Measurements from ENCODE around the gene MAP3K12.
A peak's percentile ranks its signal among the peaks of the same experiment; 100 is the strongest.
"Not testable (repeated sequence)": the region's sequence is repeated elsewhere in the genome, so short reads cannot be mapped to it uniquely, and the experiment has no call there.

Gene MAP3K12, protein sequence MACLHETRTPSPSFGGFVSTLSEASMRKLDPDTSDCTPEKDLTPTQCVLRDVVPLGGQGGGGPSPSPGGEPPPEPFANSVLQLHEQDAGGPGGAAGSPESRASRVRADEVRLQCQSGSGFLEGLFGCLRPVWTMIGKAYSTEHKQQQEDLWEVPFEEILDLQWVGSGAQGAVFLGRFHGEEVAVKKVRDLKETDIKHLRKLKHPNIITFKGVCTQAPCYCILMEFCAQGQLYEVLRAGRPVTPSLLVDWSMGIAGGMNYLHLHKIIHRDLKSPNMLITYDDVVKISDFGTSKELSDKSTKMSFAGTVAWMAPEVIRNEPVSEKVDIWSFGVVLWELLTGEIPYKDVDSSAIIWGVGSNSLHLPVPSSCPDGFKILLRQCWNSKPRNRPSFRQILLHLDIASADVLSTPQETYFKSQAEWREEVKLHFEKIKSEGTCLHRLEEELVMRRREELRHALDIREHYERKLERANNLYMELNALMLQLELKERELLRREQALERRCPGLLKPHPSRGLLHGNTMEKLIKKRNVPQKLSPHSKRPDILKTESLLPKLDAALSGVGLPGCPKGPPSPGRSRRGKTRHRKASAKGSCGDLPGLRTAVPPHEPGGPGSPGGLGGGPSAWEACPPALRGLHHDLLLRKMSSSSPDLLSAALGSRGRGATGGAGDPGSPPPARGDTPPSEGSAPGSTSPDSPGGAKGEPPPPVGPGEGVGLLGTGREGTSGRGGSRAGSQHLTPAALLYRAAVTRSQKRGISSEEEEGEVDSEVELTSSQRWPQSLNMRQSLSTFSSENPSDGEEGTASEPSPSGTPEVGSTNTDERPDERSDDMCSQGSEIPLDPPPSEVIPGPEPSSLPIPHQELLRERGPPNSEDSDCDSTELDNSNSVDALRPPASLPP

GRCh38 chr12:53499266-53500141 is at the start of gene MAP3K12:
Gene MAP3K12, minus strand, starts transcription at chr12:53499458. Its CDS starts 12,067 bp downstream, at chr12:53487391.
- Histone ChIP-seq H3K9me3 (ENCODE audit: control insufficient read depth in 1 of 2, low read length in 2 of 2) (no peaks in the 10 kb centered on the region), H3K4me1 (ENCODE audit: control insufficient read depth in 1 of 2, insufficient read depth in 2 of 2, low read length in 2 of 2) (peaks cover 21 to 35% of the 10 kb centered on the region in 2 donors), H3K36me3 (ENCODE audit: control insufficient read depth in 1 of 2, insufficient read depth in 2 of 2, low read length in 2 of 2) (peaks cover 0 to 3% of the 10 kb centered on the region in 2 donors), H3K27me3 (ENCODE audit: low read depth, low read length) (no peaks in the 10 kb centered on the region), H3K27ac (ENCODE audit: low read length) (peak within 1 kb of the TSS; percentile 100), H3K4me3 (ENCODE audit: low read depth in 1 of 2, low read length in 2 of 2) (peak within 1 kb of the TSS; percentile 63 to 92)

GRCh38 chr12:53548354-53548753 is 49.1 kb upstream of the MAP3K12 start:
- H3K27me3 ChIP-seq (ENCODE audit: low read depth, low read length); H3K4me3 ChIP-seq (ENCODE audit: low read depth in 1 of 2, low read length in 2 of 2); H3K27ac ChIP-seq (ENCODE audit: low read length); H3K9me3 ChIP-seq (ENCODE audit: control insufficient read depth in 1 of 2, low read length in 2 of 2): not testable (repeated sequence)
- peaks cover 5 to 18% of the 10 kb centered on the region in 2 donors for H3K36me3 ChIP-seq (ENCODE audit: control insufficient read depth in 1 of 2, insufficient read depth in 2 of 2, low read length in 2 of 2)
- peaks cover 8 to 33% of the 10 kb centered on the region in 2 donors for H3K4me1 ChIP-seq (ENCODE audit: control insufficient read depth in 1 of 2, insufficient read depth in 2 of 2, low read length in 2 of 2)

DNA sequence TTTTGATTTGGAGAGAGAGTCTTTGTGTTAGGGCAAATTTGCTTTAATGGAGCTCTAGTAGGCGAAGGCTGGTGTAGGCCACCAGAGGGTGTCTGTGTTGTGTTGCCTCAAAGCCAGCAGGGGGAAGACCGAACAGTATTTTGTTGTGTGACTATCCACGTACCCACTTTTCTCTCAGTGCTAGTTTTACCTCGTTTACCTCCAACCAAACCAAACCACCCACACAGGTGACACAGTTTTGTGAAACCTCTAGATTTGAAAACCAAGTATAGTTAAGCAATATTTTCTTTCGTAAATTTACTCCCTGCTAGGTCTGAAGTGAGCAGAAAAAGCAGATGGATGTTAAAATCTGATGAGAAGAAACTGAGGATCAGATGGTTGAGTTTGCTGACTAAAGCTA is 44.3 kb upstream of the MAP3K12 start:
- Histone ChIP-seq H3K27ac (ENCODE audit: low read length) (peak overlapping the region; percentile 78), H3K9me3 (ENCODE audit: control insufficient read depth in 1 of 2, low read length in 2 of 2) (no peaks in the 10 kb centered on the region), H3K36me3 (ENCODE audit: control insufficient read depth in 1 of 2, insufficient read depth in 2 of 2, low read length in 2 of 2) (peaks cover 13 to 35% of the 10 kb centered on the region in 2 donors), H3K4me3 (ENCODE audit: low read depth in 1 of 2, low read length in 2 of 2) (no peak overlapping the region), H3K4me1 (ENCODE audit: control insufficient read depth in 1 of 2, insufficient read depth in 2 of 2, low read length in 2 of 2) (peaks cover 16 to 19% of the 10 kb centered on the region in 2 donors), H3K27me3 (ENCODE audit: low read depth, low read length) (no peaks in the 10 kb centered on the region)

DNA sequence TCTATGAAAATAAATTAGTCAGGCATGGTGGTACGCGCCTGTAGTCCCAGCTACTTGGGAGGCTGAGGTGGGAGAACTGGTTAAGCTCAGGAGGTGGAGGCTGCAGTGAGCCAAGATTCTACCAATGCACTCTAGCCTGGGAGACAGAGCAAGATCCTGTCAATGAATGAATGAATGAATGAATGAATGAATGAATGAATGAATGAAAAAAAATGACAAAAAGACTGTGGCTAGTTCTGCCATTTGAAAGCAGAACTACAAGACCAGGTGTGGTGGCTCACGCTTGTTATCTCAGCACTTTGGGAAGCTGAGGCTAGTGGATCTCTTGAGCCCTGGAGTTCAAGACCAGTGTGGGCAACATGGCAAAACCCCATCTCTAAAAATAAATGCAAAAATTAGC is 40.3 kb upstream of the MAP3K12 start:
- Histone ChIP-seq H3K36me3 (ENCODE audit: control insufficient read depth in 1 of 2, insufficient read depth in 2 of 2, low read length in 2 of 2) (peaks cover 35 to 63% of the 10 kb centered on the region in 2 donors), H3K9me3 (ENCODE audit: control insufficient read depth in 1 of 2, low read length in 2 of 2) (no peaks in the 10 kb centered on the region), H3K27ac (ENCODE audit: low read length) (no peak overlapping the region), H3K27me3 (ENCODE audit: low read depth, low read length) (no peaks in the 10 kb centered on the region), H3K4me3 (ENCODE audit: low read depth in 1 of 2, low read length in 2 of 2) (no peak overlapping the region), H3K4me1 (ENCODE audit: control insufficient read depth in 1 of 2, insufficient read depth in 2 of 2, low read length in 2 of 2) (peaks cover 13 to 16% of the 10 kb centered on the region in 2 donors)

- H3K4me1 ChIP-seq (ENCODE audit: control insufficient read depth in 1 of 2, insufficient read depth in 2 of 2, low read length in 2 of 2), result peaks cover 1 to 11% of the 10 kb centered on the region in 2 donors
- H3K4me3 ChIP-seq (ENCODE audit: low read depth in 1 of 2, low read length in 2 of 2), result no peak overlapping the region
- H3K27me3 ChIP-seq (ENCODE audit: low read depth, low read length), result no peaks in the 10 kb centered on the region
- peaks cover 44 to 75% of the 10 kb centered on the region in 2 donors for H3K36me3 ChIP-seq (ENCODE audit: control insufficient read depth in 1 of 2, insufficient read depth in 2 of 2, low read length in 2 of 2)
- no peaks in the 10 kb centered on the region for H3K9me3 ChIP-seq (ENCODE audit: control insufficient read depth in 1 of 2, low read length in 2 of 2)
- H3K27ac ChIP-seq (ENCODE audit: low read length), result peak overlapping the region; percentile 53
These were observed 39.0 kb upstream of the MAP3K12 start for GRCh38 chr12:53538209-53538689.

DNA sequence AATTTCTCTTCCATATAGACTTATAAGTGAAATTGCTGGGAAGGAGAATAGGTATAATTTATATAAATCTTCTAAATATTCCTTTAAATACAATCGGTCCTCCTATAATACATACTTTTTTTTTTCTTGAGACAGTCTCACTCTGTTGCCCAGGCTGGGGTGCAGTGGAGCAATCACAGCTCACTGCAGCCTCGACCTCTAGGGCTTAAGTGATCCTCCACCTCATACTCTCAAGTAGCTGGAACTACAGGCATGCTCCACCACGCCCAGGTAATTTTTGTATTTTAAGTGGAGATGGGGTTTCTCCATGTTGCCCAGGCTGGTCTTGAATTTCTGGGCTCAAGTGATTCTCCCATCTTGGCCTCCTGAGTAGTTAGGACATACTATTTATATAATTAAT is 37.7 kb upstream of the MAP3K12 start:
- Histone ChIP-seq H3K27ac (ENCODE audit: low read length) (no peak overlapping the region), H3K4me1 (ENCODE audit: control insufficient read depth in 1 of 2, insufficient read depth in 2 of 2, low read length in 2 of 2) (peaks cover 0 to 11% of the 10 kb centered on the region in 2 donors), H3K27me3 (ENCODE audit: low read depth, low read length) (no peaks in the 10 kb centered on the region), H3K4me3 (ENCODE audit: low read depth in 1 of 2, low read length in 2 of 2) (no peak overlapping the region), H3K9me3 (ENCODE audit: control insufficient read depth in 1 of 2, low read length in 2 of 2) (no peaks in the 10 kb centered on the region), H3K36me3 (ENCODE audit: control insufficient read depth in 1 of 2, insufficient read depth in 2 of 2, low read length in 2 of 2) (peaks cover 53 to 84% of the 10 kb centered on the region in 2 donors)

DNA sequence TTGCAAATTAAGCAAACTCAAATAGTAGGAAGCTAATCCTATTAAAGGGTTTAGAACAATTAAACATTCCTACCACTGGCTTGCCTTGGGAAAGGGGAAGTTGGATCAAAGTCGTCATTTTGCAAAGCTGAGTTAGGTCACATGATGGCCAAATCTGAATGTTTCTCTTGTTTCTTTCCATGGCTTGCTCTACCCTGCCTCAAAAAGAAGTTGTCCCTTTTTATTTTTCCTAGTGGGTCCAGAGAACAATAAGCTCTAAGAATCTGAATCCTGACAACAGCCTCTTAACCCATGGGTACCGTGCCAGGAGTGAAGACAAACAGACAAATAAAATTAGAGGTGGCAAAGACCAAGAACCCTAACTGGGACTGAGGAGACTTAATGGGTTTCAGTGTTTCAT is 34.2 kb upstream of the MAP3K12 start:
- Histone ChIP-seq H3K9me3 (ENCODE audit: control insufficient read depth in 1 of 2, low read length in 2 of 2) (no peaks in the 10 kb centered on the region), H3K27ac (ENCODE audit: low read length) (no peak overlapping the region), H3K4me1 (ENCODE audit: control insufficient read depth in 1 of 2, insufficient read depth in 2 of 2, low read length in 2 of 2) (peaks cover 0 to 3% of the 10 kb centered on the region in 2 donors), H3K4me3 (ENCODE audit: low read depth in 1 of 2, low read length in 2 of 2) (no peak overlapping the region), H3K36me3 (ENCODE audit: control insufficient read depth in 1 of 2, insufficient read depth in 2 of 2, low read length in 2 of 2) (peaks cover 56 to 81% of the 10 kb centered on the region in 2 donors), H3K27me3 (ENCODE audit: low read depth, low read length) (no peaks in the 10 kb centered on the region)

DNA sequence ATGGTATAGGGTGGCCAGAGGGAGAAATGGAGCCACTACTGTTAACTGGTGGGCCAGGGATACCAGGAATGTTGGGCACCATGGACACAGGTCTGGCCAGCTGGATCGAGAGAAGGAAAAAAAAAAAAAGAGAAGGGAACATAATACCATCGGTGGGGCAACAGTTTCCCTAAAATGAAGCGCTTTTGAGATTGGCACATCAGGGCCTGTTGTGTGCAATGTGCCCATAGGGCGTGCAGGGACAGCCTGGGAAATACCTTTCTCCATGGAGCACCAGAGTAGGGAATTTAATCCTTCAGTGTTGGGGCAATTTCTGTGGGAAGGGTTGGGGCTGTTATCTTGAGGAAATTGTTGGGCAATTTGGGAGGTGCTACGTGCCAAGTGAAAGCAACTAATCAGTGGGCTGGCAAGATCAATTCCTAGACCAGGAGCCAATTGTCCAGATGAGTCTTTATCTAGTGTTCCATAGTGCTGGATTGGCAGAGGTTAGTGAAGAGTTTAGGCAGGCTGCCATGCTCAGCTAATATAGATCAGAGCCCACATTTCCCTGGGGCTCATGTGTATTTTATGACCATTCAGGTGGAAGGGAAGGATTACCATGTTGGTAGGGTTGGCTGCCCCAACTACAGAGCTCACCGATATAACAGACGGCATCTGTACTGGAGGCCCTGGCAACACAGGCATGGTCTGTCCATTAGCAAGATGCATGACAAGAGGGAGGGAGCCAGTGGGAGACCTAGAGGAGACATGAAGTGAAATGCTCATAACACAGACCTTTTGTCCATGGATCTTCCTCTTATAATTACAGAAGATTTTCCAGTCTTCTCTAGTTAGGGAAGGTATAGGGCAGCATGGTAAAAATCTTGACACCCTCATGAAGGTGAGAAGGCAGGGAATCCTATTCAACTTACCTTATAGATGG is 33.5 kb upstream of the MAP3K12 start:
- Histone ChIP-seq H3K27ac (ENCODE audit: low read length) (no peak overlapping the region), H3K27me3 (ENCODE audit: low read depth, low read length) (no peaks in the 10 kb centered on the region), H3K9me3 (ENCODE audit: control insufficient read depth in 1 of 2, low read length in 2 of 2) (no peaks in the 10 kb centered on the region), H3K4me1 (ENCODE audit: control insufficient read depth in 1 of 2, insufficient read depth in 2 of 2, low read length in 2 of 2) (no peaks in the 10 kb centered on the region), H3K4me3 (ENCODE audit: low read depth in 1 of 2, low read length in 2 of 2) (no peak overlapping the region), H3K36me3 (ENCODE audit: control insufficient read depth in 1 of 2, insufficient read depth in 2 of 2, low read length in 2 of 2) (peaks cover 56 to 82% of the 10 kb centered on the region in 2 donors)

GRCh38 chr12:53532021-53532420 is 32.8 kb upstream of the MAP3K12 start:
- H3K4me3 ChIP-seq (ENCODE audit: low read depth in 1 of 2, low read length in 2 of 2), result no peak overlapping the region
- H3K36me3 ChIP-seq (ENCODE audit: control insufficient read depth in 1 of 2, insufficient read depth in 2 of 2, low read length in 2 of 2), result peaks cover 51 to 76% of the 10 kb centered on the region in 2 donors
- H3K27me3 ChIP-seq (ENCODE audit: low read depth, low read length), result no peaks in the 10 kb centered on the region
- no peaks in the 10 kb centered on the region for H3K4me1 ChIP-seq (ENCODE audit: control insufficient read depth in 1 of 2, insufficient read depth in 2 of 2, low read length in 2 of 2)
- H3K27ac ChIP-seq (ENCODE audit: low read length), result no peak overlapping the region
- H3K9me3 ChIP-seq (ENCODE audit: control insufficient read depth in 1 of 2, low read length in 2 of 2), result no peaks in the 10 kb centered on the region

GRCh38 chr12:53530920-53531319 is 31.7 kb upstream of the MAP3K12 start:
- H3K4me1 ChIP-seq (ENCODE audit: control insufficient read depth in 1 of 2, insufficient read depth in 2 of 2, low read length in 2 of 2), result no peaks in the 10 kb centered on the region
- H3K4me3 ChIP-seq (ENCODE audit: low read depth in 1 of 2, low read length in 2 of 2), result no peak overlapping the region
- no peaks in the 10 kb centered on the region for H3K9me3 ChIP-seq (ENCODE audit: control insufficient read depth in 1 of 2, low read length in 2 of 2)
- H3K27ac ChIP-seq (ENCODE audit: low read length), result no peak overlapping the region
- H3K36me3 ChIP-seq (ENCODE audit: control insufficient read depth in 1 of 2, insufficient read depth in 2 of 2, low read length in 2 of 2), result peaks cover 47 to 71% of the 10 kb centered on the region in 2 donors
- no peaks in the 10 kb centered on the region for H3K27me3 ChIP-seq (ENCODE audit: low read depth, low read length)
